DND-41 (cell line): ENCODE data around the gene WDR7.

Experiments used
- ATAC-seq: fragments of 200-7000 bp; cut with Tn5 transposase; 3 replicates; pipeline ENCODE4 v1.9.1; 2021; ENCODE audit warnings: low read depth; ENCODE audit not compliant: insufficient read depth
- DNase-seq: peaks from one replicate; pipeline ENCODE4 v3.0.0-alpha.2; 2020
- H2AFZ ChIP-seq: 2 replicates; pipeline ENCODE4 v1.6.0; 2012; ENCODE audit warnings: low read depth, low read length
- H3K27ac ChIP-seq: 2 replicates; pipeline ENCODE4 v1.5.1; 2012; ENCODE audit warnings: low read length, inconsistent platforms
- H3K27me3 ChIP-seq: fragments of 200-600 bp; sonication (generic); 2 replicates; pipeline ENCODE4 v1.6.0; 2012; ENCODE audit warnings: low read length, mild to moderate bottlenecking, inconsistent platforms; ENCODE audit not compliant: insufficient read depth, poor library complexity
- H3K36me3 ChIP-seq: 2 replicates; pipeline ENCODE4 v1.5.1; 2012; ENCODE audit warnings: low read length, inconsistent platforms; ENCODE audit not compliant: insufficient read depth
- H3K4me1 ChIP-seq: 2 replicates; pipeline ENCODE4 v1.5.1; 2012; ENCODE audit warnings: mild to moderate bottlenecking, low read length; ENCODE audit not compliant: insufficient read depth
- H3K4me2 ChIP-seq: 2 replicates; pipeline ENCODE4 v1.6.0; 2012; ENCODE audit warnings: mild to moderate bottlenecking, moderate library complexity, low read length, inconsistent platforms; ENCODE audit not compliant: insufficient read depth
- H3K4me3 ChIP-seq, 2 experiments: fragments of 200-600 bp in 1 of 2; shearing (Covaris generic) in 1 of 2; 2 replicates each; pipeline ENCODE4 v1.5.1; 2012 to 2016; ENCODE audit warnings: inconsistent platforms in 2 of 2, low read length in 2 of 2, mild to moderate bottlenecking in 2 of 2, low read depth in 1 of 2, moderate library complexity in 1 of 2
- H3K79me2 ChIP-seq: 2 replicates; pipeline ENCODE4 v1.6.0; 2012; ENCODE audit warnings: low read length, inconsistent platforms; ENCODE audit not compliant: insufficient read depth
- H3K9ac ChIP-seq: 2 replicates; pipeline ENCODE4 v1.6.0; 2012; ENCODE audit warnings: low read depth, mild to moderate bottlenecking, inconsistent platforms, low read length, moderate library complexity
- H3K9me3 ChIP-seq: 2 replicates; pipeline ENCODE4 v1.5.1; 2012; ENCODE audit warnings: low read length, moderate library complexity, mild to moderate bottlenecking, inconsistent platforms; ENCODE audit not compliant: insufficient read depth, severe bottlenecking
- H4K20me1 ChIP-seq: 2 replicates; pipeline ENCODE4 v1.6.0; 2012; ENCODE audit warnings: low read length; ENCODE audit not compliant: insufficient read depth
- EZH2 ChIP-seq: IDR thresholded peaks from 3 replicates; pipeline ENCODE4 v1.6.1; 2012; ENCODE audit warnings: borderline replicate concordance, low read depth, mild to moderate bottlenecking, moderate library complexity, low read length, inconsistent platforms; ENCODE audit not compliant: severe bottlenecking
- TF ChIP-seq, protein P1 (sequence below): IDR thresholded peaks from 2 replicates; pipeline ENCODE4 v1.5.1; 2012; ENCODE audit warnings: borderline replicate concordance, low read length, moderate library complexity, mild to moderate bottlenecking; ENCODE audit not compliant: poor library complexity, severe bottlenecking; ENCODE audit errors: extremely low read depth

The WDR7 gene

DNA sequence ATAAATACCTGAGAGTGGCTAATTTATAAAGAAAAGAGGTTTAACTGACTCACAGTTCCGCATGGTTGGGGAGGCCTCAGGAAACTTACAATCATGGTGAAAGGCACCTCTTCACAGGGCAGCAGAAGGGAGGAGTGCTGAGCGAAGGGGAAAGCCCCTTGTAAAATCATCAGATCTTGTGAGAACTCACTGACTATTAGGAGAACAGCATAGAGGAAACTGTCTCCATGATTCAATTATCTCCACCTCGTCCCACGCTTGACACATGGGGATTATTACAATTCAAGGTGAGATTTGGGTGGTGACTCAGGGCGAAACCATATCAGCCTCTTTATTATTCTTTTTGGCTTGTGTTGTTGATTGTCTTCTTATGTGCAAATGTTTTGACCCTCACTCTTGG lies 76.2 kb downstream of the WDR7 start:
- H3K36me3 ChIP-seq = peaks cover 6% of the 10 kb centered on the region; the same call in 1 of the 2 replicates
- H2AFZ ChIP-seq = no peak overlapping the region
- ATAC-seq (no peak), DNase-seq (no peak)
- H3K27ac ChIP-seq = no peak overlapping the region
- no peak overlapping the region for H3K9ac ChIP-seq
- H3K27me3 ChIP-seq = no peaks in the 10 kb centered on the region
- no peaks in the 10 kb centered on the region for H3K79me2 ChIP-seq
- TF ChIP-seq, protein P1, sequence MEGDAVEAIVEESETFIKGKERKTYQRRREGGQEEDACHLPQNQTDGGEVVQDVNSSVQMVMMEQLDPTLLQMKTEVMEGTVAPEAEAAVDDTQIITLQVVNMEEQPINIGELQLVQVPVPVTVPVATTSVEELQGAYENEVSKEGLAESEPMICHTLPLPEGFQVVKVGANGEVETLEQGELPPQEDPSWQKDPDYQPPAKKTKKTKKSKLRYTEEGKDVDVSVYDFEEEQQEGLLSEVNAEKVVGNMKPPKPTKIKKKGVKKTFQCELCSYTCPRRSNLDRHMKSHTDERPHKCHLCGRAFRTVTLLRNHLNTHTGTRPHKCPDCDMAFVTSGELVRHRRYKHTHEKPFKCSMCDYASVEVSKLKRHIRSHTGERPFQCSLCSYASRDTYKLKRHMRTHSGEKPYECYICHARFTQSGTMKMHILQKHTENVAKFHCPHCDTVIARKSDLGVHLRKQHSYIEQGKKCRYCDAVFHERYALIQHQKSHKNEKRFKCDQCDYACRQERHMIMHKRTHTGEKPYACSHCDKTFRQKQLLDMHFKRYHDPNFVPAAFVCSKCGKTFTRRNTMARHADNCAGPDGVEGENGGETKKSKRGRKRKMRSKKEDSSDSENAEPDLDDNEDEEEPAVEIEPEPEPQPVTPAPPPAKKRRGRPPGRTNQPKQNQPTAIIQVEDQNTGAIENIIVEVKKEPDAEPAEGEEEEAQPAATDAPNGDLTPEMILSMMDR = no peak
- TF ChIP-seq EZH2 = no peak
- no peaks in the 10 kb centered on the region for H3K9me3 ChIP-seq
- no peak overlapping the region for H3K4me2 ChIP-seq
- no peaks in the 10 kb centered on the region for H4K20me1 ChIP-seq
- no peak overlapping the region for H3K4me3 ChIP-seq
- no peaks in the 10 kb centered on the region for H3K4me1 ChIP-seq

DNA sequence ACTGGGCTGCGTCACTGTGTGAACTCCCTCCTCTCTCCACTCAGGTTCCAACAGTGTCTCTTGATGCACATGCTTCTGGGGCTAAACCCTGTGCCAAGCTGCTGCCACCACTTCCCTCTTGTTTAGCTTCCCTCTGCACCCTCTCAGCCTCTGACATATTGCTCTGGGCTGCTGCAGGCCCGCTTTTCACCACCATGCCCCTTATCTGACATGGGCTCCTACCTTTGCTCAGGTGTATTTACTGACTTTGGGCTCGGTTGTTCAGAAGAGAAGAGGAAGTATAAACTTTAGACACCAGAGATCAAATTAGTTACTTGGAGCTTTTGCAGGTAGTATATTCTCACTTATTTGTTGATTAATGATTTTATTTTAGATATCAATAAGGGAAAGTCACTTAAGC lies 77.6 kb downstream of the WDR7 start:
- H3K4me2 ChIP-seq = no peak overlapping the region
- peaks cover 6% of the 10 kb centered on the region; the same call in 1 of the 2 replicates for H3K36me3 ChIP-seq
- H3K4me3 ChIP-seq = no peak overlapping the region
- TF ChIP-seq EZH2 = no peak
- TF ChIP-seq, protein P1 = no peak
- H3K4me1 ChIP-seq = no peaks in the 10 kb centered on the region
- no peaks in the 10 kb centered on the region for H4K20me1 ChIP-seq
- no peak for ATAC-seq
- no peak overlapping the region for H3K27ac ChIP-seq
- no peaks in the 10 kb centered on the region for H3K27me3 ChIP-seq
- no peaks in the 10 kb centered on the region for H3K79me2 ChIP-seq
- no peak overlapping the region for H3K9ac ChIP-seq
- no peak for DNase-seq
- no peak overlapping the region for H2AFZ ChIP-seq
- H3K9me3 ChIP-seq = no peaks in the 10 kb centered on the region

DNA sequence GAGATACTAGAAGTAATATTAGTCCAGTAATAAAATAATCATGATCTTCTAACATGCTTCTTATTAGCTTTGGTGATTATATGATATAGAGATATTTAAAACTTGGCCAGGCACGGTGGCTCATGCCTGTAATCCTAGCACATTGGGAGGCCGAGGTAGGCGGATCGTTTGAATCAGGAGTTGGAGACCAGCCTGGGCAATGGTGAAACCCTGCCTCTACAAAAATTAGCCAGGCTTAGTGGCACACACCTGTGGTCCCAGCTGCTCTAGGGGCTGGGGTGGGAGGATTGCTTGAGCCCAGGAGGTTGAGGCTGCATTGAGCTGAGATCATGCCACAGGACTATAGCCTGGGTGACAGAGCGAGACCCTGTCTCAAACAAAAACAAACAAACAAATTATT lies 87.0 kb downstream of the WDR7 start:
- Histone ChIP-seq H4K20me1 (no peaks in the 10 kb centered on the region), H3K27me3 (no peaks in the 10 kb centered on the region), H3K36me3 (peaks cover 7% of the 10 kb centered on the region; the same call in 1 of the 2 replicates), H3K4me1 (no peaks in the 10 kb centered on the region), H3K9ac (no peak overlapping the region), H3K4me2 (no peak overlapping the region), H3K4me3 (no peak overlapping the region), H3K79me2 (no peaks in the 10 kb centered on the region), H3K9me3 (no peaks in the 10 kb centered on the region), H2AFZ (no peak overlapping the region), H3K27ac (no peak overlapping the region)
- TF ChIP-seq, protein P1 = no peak
- TF ChIP-seq EZH2 = no peak
- no peak; the same call in 2 of the 3 replicates for ATAC-seq
- no peak for DNase-seq

DNA sequence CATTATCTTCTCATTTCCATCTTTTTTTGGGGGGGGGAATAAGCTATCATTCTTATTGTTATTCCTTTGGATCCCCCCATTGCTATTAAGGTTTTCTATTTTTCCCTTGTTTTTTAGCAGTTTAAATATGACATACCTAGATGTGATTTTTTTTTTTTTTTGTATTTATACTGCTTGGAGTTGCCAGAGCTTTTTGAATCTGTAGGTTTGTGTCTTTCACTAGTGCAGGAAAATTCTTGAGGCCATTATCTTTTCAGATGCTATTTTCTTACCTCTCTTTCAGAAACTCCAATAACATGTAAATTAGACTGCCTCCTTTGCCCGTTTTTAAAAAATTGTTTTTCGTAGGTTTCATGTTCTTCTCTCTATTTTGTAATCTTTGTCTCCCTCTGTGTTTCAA lies 88.6 kb downstream of the WDR7 start:
- TF ChIP-seq, protein P1 = no peak
- TF ChIP-seq EZH2 = no peak
- no peak overlapping the region for H3K27ac ChIP-seq
- H4K20me1 ChIP-seq = no peaks in the 10 kb centered on the region
- H2AFZ ChIP-seq = no peak overlapping the region
- H3K4me3 ChIP-seq = no peak overlapping the region
- no peak for DNase-seq
- H3K9ac ChIP-seq = no peak overlapping the region
- no peaks in the 10 kb centered on the region for H3K27me3 ChIP-seq
- no peak overlapping the region for H3K4me2 ChIP-seq
- no peaks in the 10 kb centered on the region for H3K9me3 ChIP-seq
- peaks cover 7% of the 10 kb centered on the region; the same call in 1 of the 2 replicates for H3K36me3 ChIP-seq
- no peaks in the 10 kb centered on the region for H3K4me1 ChIP-seq
- ATAC-seq = no peak
- no peaks in the 10 kb centered on the region for H3K79me2 ChIP-seq
